Measurements from ENCODE around the gene SIAE. TPM values are rescaled to one million over a fixed set of nuclear protein-coding genes. Genes with fewer than 3 reads are reported as not detected.

SIAE gene
- total and polyA plus RNA-seq, 2 of the 8 experiments (the other 6 are each of a cell fraction or from before 2014, with no cell fraction given) = 2.3 to 3.7 TPM

GRCh38 chr11:124717421-124717785 is 43.9 kb upstream of the SIAE start (continued):
- TF ChIP-seq JUN (IDR thresholded peaks at IDR 0.05; ENCODE audit: low read depth, low read length) (no peak), JUND (IDR thresholded peaks at IDR 0.05; ENCODE audit: low read length) (no peak), CHD1 (IDR thresholded peaks at IDR 0.05; ENCODE audit: low read depth, low read length) (no peak)
